OCI-LY1 (cell line): Measurements from ENCODE around the gene TGFBR3L.
A peak's percentile ranks its signal among the peaks of the same experiment; 100 is the strongest.

Source experiments
- H2AFZ ChIP-seq: fragments of 200-600 bp; sonication (generic), shearing (Covaris generic); 2 replicates; pipeline ENCODE4 v1.6.0; 2014; ENCODE audit warnings: antibody characterized with exemption, mild to moderate bottlenecking, low read length
- H3F3A ChIP-seq: fragments of 200-600 bp; sonication (generic), shearing (Covaris generic); 2 replicates; pipeline ENCODE4 v1.6.0; 2014; ENCODE audit warnings: mild to moderate bottlenecking, antibody characterized with exemption, low read length, moderate library complexity; ENCODE audit not compliant: insufficient read depth
- H3K27ac ChIP-seq: fragments of 200-600 bp; sonication (generic); 2 replicates; pipeline ENCODE4 v1.5.1; 2014; ENCODE audit warnings: low read length, mixed run types, mild to moderate bottlenecking, low read depth; ENCODE audit not compliant: poor library complexity, severe bottlenecking
- H3K27me3 ChIP-seq: fragments of 200-600 bp; sonication (generic); 2 replicates; pipeline ENCODE4 v1.6.0; 2014; ENCODE audit warnings: antibody characterized with exemption, mild to moderate bottlenecking, low read length, moderate library complexity; ENCODE audit not compliant: insufficient read depth
- H3K36me3 ChIP-seq: fragments of 200-600 bp; sonication (generic); 2 replicates; pipeline ENCODE4 v1.6.1; 2014; ENCODE audit warnings: mild to moderate bottlenecking, antibody characterized with exemption, low read length, moderate library complexity, mixed read lengths; ENCODE audit not compliant: insufficient read depth
- H3K4me1 ChIP-seq: fragments of 200-600 bp; sonication (generic); 2 replicates; pipeline ENCODE4 v1.5.1; 2014; ENCODE audit warnings: mild to moderate bottlenecking, low read length, moderate library complexity; ENCODE audit not compliant: insufficient read depth, severe bottlenecking
- H3K4me2 ChIP-seq: fragments of 200-600 bp; sonication (generic), shearing (Covaris generic); 2 replicates; pipeline ENCODE4 v1.6.1; 2014; ENCODE audit warnings: low read length
- H3K4me3 ChIP-seq: fragments of 200-600 bp; sonication (generic); 2 replicates; pipeline ENCODE4 v1.5.1; 2014; ENCODE audit warnings: low read length, low read depth, mild to moderate bottlenecking, mixed read lengths; ENCODE audit not compliant: poor library complexity, severe bottlenecking
- H3K79me2 ChIP-seq: fragments of 200-600 bp; shearing (Covaris generic); 2 replicates; pipeline ENCODE4 v1.6.1; 2016; ENCODE audit warnings: mixed run types, low read length, mixed read lengths; ENCODE audit not compliant: insufficient read depth
- H3K9ac ChIP-seq: fragments of 200-600 bp; sonication (generic), shearing (Covaris generic); 2 replicates; pipeline ENCODE4 v1.6.1; 2014; ENCODE audit warnings: mild to moderate bottlenecking, low read length, mixed read lengths
- H3K9me2 ChIP-seq: fragments of 200-600 bp; sonication (generic), shearing (Covaris generic); 2 replicates; pipeline ENCODE4 v1.6.1; 2014; ENCODE audit warnings: low read depth, mild to moderate bottlenecking, low read length, mixed read lengths
- H3K9me3 ChIP-seq: fragments of 200-600 bp; shearing (Covaris generic); 2 replicates; pipeline ENCODE4 v1.6.1; 2014; ENCODE audit warnings: low read length, mixed read lengths
- H4K20me1 ChIP-seq: fragments of 200-600 bp; sonication (generic), shearing (Covaris generic); 2 replicates; pipeline ENCODE4 v1.6.0; 2016; ENCODE audit warnings: mild to moderate bottlenecking, low read length; ENCODE audit not compliant: insufficient read depth
- EZH2 ChIP-seq: fragments of 200-600 bp; sonication (generic), shearing (Covaris generic); IDR thresholded peaks from 2 replicates; pipeline ENCODE4 v1.8.0; 2017; ENCODE audit warnings: borderline replicate concordance, mixed run types, mild to moderate bottlenecking, antibody characterized with exemption, low read length, moderate library complexity, mixed read lengths
- TF ChIP-seq, protein P1 (sequence below): fragments of 200-600 bp; sonication (generic), shearing (Covaris generic); IDR thresholded peaks from 2 replicates; pipeline ENCODE4 v1.5.1; 2017; ENCODE audit warnings: mild to moderate bottlenecking, antibody characterized with exemption, low read length, moderate library complexity, mixed read lengths

TGFBR3L gene

GRCh38 chr19:7914598-7915045, at the start of gene TGFBR3L:
TSS of gene TGFBR3L (plus strand) at chr19:7914830.
- peaks cover 36% of the 10 kb centered on the region for H3K36me3 ChIP-seq
- H4K20me1 ChIP-seq, result no peaks in the 10 kb centered on the region
- H3K9me3 ChIP-seq, result no peaks in the 10 kb centered on the region
- peaks cover 4% of the 10 kb centered on the region; the same call in 1 of the 2 replicates for H3K27me3 ChIP-seq
- H3K4me2 ChIP-seq, result peak within 1 kb of the TSS; percentile 49; the same call in 1 of the 2 replicates
- H3K27ac ChIP-seq, result no peak within 1 kb of the TSS
- no peaks in the 10 kb centered on the region for H3K79me2 ChIP-seq
- no peak within 1 kb of the TSS for H3K9ac ChIP-seq
- peaks cover 34% of the 10 kb centered on the region for H3K4me1 ChIP-seq
- H3K9me2 ChIP-seq, result no peaks in the 10 kb centered on the region
- no peaks in the 10 kb centered on the region for H3F3A ChIP-seq
- no peak within 1 kb of the TSS for H2AFZ ChIP-seq
- TF ChIP-seq EZH2, result no peak
- TF ChIP-seq, protein P1, sequence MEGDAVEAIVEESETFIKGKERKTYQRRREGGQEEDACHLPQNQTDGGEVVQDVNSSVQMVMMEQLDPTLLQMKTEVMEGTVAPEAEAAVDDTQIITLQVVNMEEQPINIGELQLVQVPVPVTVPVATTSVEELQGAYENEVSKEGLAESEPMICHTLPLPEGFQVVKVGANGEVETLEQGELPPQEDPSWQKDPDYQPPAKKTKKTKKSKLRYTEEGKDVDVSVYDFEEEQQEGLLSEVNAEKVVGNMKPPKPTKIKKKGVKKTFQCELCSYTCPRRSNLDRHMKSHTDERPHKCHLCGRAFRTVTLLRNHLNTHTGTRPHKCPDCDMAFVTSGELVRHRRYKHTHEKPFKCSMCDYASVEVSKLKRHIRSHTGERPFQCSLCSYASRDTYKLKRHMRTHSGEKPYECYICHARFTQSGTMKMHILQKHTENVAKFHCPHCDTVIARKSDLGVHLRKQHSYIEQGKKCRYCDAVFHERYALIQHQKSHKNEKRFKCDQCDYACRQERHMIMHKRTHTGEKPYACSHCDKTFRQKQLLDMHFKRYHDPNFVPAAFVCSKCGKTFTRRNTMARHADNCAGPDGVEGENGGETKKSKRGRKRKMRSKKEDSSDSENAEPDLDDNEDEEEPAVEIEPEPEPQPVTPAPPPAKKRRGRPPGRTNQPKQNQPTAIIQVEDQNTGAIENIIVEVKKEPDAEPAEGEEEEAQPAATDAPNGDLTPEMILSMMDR, result no peak
- peak within 1 kb of the TSS; percentile 35 for H3K4me3 ChIP-seq

GRCh38 chr19:7865262-7865911, 49.2 kb upstream of the TGFBR3L start:
- no peaks in the 10 kb centered on the region for H3K27me3 ChIP-seq
- no peaks in the 10 kb centered on the region for H3K79me2 ChIP-seq
- H2AFZ ChIP-seq, result no peak overlapping the region
- no peaks in the 10 kb centered on the region for H3K36me3 ChIP-seq
- H3F3A ChIP-seq, result no peaks in the 10 kb centered on the region
- no peaks in the 10 kb centered on the region for H3K9me3 ChIP-seq
- no peak overlapping the region for H3K4me3 ChIP-seq
- no peaks in the 10 kb centered on the region for H3K9me2 ChIP-seq
- no peak for TF ChIP-seq EZH2
- TF ChIP-seq, protein P1, result no peak
- no peaks in the 10 kb centered on the region for H4K20me1 ChIP-seq
- peaks cover 18% of the 10 kb centered on the region for H3K4me1 ChIP-seq
- H3K9ac ChIP-seq, result no peak overlapping the region
- no peak overlapping the region for H3K4me2 ChIP-seq
- H3K27ac ChIP-seq, result no peak overlapping the region

DNA sequence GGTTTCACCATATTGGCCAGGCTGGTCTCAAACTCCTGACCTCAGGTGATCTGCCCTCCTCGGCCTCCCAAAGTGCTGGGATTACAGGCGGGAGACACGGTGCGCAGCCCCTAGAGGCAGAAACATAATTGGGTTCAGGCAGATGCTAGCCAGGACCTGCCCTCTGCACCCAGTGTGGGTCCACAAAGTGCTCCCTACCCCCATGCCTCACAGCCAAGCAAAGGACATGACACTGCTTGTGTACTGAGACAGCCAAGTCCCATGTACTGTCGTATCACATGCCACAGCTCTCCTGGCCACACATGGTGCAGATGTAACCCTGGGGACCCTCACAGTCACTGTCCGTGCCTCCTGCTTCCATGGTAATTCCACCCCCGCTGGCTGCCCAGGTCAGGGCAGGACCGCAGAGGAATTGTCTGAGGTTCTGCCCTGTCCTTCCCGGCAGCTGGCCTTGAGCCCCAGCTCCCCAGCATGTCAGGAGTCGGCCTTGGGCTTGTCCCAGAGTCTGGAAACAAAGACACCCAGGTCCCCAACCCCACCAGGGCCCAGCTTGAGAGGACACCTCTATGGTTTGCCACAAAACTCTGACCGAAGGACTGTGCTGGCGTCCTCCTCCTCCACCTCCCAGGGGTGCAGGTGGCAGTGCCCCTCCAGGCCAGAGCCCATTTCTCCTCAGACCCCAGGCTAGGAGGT, 48.1 kb upstream of the TGFBR3L start:
- no peaks in the 10 kb centered on the region for H3K9me2 ChIP-seq
- TF ChIP-seq EZH2, result no peak
- TF ChIP-seq, protein P1, result no peak
- no peak overlapping the region for H3K4me3 ChIP-seq
- no peaks in the 10 kb centered on the region for H3K27me3 ChIP-seq
- 0 out of 2 replicates have a peak, but pooled peaks cover 3% of the 10 kb centered on the region for H3F3A ChIP-seq
- no peak overlapping the region for H3K4me2 ChIP-seq
- no peak overlapping the region for H2AFZ ChIP-seq
- H3K27ac ChIP-seq, result no peak overlapping the region
- H3K36me3 ChIP-seq, result no peaks in the 10 kb centered on the region
- no peaks in the 10 kb centered on the region for H3K79me2 ChIP-seq
- peaks cover 18% of the 10 kb centered on the region for H3K4me1 ChIP-seq
- no peaks in the 10 kb centered on the region for H4K20me1 ChIP-seq
- H3K9me3 ChIP-seq, result no peaks in the 10 kb centered on the region
- H3K9ac ChIP-seq, result no peak overlapping the region
